Hematopoietic multipotent progenitor cell treated with erythropoietin and hydrocortisone succinate and interleukin-3 and kit ligand, for 4 days (in vitro differentiated cells): Measurements from ENCODE around the gene KISS1R.

Source experiments
- DNase-seq: peaks from one replicate; pipeline ENCODE4 v3.0.0-alpha.2; 2015

Gene KISS1R

GRCh38 chr19:925087-925525, 8.0 kb downstream of the KISS1R start:
- DNase-seq = peak; percentile 75

DNA sequence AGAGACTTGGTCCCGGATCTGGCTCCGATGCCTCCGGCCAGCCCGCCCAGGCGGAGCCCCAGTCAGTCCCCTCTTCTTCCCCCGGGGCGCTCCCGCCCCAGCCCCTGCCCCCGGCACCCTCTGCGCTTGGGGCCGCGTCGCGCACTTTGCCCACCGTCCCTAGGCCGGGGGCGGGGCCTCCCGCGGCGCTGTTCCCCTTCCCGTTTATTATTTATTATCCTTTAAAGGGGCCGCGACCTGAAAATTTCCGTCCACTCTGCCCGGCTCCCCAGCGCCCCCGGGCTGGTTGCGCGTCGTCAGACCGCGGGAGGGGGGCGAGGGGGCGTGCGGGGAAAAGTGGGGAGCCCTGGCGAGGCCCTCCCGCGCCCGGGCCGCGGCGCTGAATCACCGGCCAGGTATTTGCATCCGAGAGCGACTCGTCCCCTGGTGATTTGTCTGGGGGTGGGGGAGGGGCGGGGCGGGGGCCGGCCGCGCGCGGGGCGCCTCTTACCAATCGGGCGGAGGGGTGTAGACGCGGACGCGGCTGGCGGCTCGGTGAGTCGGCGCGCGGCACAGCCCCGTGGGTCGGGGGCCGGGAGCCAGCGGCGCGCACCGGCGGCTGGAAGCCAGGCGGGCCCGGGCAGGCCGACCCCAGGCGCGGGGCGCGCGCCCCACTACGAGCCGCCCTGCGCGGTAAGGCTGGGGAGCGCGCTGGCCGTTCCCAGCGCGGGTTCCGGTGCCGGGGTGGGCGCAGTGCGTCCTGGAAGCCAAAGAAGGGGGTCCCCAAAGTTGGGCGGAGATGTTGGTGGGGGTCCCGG, 8.6 kb downstream of the KISS1R start, which contains the start of gene ARID3A:
Gene ARID3A, plus strand, starts transcription at position 510 of the 797 bp plus-strand sequence. CDS start 3,494 bp downstream, outside the sequence.
- peak; percentile 93 for DNase-seq

DNA sequence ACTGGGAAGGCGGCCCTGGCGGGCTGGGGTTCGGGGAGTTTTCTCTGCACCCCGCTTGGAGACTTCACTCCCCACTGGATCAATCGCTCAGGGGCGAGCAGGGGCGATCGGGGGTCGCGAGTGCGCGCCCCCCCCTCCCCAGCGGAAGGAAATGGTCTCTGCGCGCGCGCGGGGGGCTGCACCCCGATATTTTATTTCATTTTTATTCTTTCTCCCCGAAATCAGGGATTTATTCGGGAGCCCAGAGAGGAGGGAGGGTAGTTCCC, 9.1 kb downstream of the KISS1R start:
- no peak for DNase-seq

- DNase-seq = peak; percentile 86
Observed at GRCh38 chr19:926589-927350, 9.6 kb downstream of the KISS1R start.

DNA sequence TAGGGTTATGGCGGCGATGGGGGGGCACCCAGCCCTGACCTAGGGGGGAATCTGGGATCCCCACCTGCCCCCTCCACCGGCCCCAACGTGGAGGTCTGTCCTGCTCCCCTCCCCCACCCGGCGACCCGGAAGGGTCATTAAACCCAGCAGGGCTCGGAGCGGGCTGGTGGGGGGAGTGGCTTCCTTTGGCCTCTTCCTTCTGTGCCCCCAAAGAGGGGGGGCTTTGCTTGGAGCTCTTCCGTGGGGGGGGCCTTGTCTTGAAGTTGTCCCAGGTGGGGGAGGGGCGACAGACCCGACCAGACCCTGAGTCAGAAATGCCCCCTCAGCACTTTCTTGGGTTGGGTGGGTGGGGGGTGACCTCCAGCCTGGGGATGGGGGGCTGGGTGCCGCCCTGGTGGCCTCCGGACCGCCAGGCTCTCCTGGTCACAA, 10.2 kb downstream of the KISS1R start:
- no peak for DNase-seq

DNA sequence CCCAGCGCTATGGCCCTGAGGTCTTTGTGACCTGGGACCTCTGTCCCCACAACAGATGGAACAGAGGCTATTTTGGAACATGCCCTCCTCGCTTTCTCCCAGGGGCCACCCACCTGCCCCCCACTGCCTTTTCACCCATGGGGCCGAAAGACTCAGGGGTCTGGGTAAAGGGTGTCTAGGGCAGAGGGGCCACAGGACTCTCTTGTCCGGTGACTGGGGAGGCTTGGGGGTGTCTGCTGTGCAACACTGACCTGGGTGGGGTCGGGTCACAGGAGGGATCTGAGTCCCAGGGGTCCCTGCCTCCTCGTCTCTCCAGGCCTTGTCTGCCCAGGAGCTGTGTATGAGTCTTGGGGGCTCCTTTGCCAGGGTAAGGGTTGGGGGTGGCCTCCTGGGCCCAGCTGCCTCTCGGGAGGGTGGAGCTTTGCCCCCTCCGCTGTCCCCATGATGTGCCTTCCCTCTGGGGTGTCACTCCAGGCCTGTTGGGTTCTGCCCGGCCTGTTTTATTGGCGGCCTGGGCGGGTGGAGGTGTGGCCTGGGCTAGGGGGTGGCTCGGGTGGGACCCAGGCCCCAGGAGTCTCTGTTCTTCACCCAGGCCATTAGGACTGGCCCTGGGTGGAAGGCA, 10.8 kb downstream of the KISS1R start:
- no peak for DNase-seq

- no peak for DNase-seq
Observed at GRCh38 chr19:928471-929202, 11.5 kb downstream of the KISS1R start.

GRCh38 chr19:929203-929890, 12.2 kb downstream of the KISS1R start:
- DNase-seq = no peak

GRCh38 chr19:929891-930258, 12.7 kb downstream of the KISS1R start:
- no peak for DNase-seq

DNA sequence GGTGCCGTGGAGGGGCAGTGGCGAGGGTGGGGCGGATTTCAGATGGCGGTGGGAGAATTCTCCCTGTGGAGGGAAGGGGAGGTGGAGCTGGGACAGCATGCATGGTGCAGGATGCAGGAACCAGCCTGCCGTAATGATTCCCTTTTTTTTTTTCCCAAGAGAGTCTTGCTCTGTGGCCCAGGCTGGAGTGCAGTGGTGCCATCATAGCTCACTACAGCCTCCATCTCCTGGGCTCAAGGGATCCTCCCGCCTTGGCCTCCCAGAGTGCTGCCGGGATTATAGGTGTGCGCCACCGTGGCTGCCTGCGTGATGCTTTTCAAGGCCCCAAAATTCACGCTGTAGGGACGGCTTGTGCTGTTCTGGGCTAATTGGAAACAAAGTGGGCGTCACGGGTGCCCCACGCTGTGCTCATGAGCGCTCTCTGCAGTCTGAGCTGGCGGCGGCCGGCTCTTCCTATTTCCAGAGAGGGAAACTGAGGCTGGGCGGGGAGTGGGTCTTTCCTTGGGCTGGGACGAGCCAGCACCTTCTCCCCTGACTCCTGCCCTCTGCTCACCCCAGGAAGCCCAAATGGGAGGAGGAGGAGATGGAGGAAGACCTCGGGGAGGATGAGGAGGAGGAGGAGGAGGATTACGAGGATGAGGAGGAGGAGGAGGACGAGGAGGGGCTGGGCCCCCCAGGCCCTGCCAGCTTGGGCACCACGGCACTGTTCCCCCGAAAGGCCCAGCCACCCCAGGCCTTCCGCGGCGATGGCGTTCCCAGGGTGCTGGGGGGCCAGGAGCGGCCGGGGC, 14.9 kb downstream of the KISS1R start:
- DNase-seq = no peak

- peak; percentile 82 for DNase-seq
Observed at GRCh38 chr19:932648-933552, 15.8 kb downstream of the KISS1R start.

GRCh38 chr19:933553-933882, 16.4 kb downstream of the KISS1R start:
- no peak for DNase-seq

DNA sequence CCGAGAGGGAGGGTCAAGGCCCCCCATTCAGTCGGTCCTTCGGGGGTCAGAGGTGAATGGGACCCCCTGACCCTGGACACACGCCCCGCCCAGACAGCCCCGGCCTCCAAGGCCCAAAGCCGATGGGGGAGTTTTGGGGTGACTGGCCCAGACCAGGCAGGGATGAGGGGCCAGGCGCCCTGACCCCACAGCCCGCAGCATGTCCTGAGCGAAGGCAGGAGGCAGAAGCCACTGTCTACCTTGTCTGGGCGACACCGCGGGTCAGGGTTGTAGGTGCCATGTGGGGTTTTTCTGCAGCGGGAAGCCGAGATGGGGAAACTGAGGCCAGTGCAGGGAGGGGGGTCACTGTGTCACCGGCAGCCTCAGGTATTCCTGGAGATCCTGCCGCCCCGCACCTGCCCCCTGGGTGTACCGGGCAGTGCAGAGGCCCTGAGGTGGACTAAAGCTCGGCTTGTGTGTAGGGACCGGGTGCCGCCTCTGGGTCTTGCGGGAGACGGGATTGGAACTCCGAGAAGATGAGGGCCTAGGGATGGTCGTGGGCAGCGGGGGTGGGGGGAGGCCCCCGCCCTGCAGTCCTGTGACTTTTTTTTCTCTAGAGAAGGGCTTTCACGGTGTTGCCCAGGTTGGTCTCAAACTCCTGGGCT, 17.2 kb downstream of the KISS1R start:
- no peak for DNase-seq

DNA sequence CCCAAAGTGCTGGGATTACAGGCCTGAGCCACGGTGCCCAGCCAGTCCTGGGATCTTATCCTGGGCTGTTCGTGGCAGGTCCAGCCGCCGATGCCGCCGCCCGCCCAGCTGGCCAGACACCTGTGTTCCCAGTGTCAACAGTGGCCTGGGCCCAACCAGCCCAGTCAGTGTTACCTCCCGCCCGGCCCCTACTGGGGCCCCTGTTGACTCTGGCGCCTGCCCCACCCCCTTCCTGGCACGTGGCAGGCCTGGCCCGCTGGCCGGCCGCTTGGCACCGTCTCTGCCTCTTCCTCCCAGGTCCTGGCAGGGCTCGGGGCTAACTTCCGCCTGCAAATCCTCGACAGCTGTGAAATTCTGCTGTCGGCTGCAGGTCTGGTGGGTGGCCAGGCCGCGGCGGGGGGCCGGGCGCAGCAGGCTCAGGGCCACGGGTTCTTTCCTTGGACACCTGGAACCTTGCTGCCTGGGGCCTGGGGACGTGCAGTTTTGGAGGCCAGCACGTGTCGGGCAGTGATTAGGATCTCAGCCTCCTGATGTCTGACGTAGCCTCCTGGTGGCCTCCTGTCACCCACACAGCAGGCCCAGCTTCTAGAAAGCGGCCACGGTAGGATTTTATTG, 17.8 kb downstream of the KISS1R start:
- peak; percentile 86 for DNase-seq

GRCh38 chr19:936175-936546, 19.0 kb downstream of the KISS1R start:
- no peak for DNase-seq

DNA sequence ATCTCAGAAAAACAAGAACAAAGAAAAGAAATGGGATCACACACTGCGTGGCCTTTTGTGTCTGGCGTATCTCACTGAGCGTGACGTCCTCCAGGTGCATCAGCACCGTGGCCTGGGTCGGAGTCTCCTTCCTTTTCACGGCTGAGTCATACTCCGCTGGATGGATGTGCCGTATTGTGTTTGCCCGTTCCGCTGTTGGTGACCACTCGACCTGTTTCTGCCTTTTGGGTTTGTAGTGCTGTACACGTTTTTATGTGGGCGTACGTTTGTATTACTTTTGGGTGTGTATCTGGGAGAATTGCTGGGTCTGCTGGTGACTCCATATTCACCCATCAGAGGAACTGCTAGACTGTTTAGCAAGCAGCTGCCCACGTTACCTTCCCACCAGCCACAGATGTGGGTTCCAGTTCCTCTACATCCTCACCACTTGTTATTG, 20.1 kb downstream of the KISS1R start:
- DNase-seq = peak; percentile 51

DNA sequence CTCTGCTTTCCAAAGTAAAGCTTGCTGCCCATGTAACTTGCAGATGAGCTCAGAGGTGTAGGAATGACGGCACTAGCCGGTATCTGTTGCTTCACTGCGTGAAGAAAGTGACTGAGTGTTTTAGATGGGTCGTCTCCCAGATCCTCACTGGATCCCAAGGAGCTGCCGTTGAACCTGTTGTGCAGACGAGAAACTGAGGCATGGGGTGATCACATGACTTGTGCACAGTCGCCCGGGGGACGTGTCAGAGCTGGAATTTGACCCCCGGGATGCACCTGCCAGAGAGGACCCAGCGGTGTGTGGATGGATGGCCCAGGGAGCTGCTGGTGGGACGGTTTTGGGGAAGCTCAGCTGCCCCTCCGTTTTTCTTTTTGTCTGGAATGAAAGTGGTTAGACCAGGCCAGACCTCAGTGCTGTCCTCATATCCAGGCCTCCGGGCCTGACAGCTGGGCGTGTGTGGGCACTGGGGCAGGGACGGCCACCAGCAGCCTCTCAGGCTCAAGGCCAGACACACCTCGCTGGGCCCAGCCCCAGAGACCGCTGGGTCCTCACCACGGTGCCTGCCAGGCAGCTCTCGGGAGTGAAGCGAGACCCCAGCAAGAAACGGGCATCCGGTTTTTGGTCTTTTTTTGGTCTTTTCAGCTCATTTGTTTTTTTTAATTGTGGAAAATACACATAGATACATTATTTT, 21.2 kb downstream of the KISS1R start:
- no peak for DNase-seq

DNA sequence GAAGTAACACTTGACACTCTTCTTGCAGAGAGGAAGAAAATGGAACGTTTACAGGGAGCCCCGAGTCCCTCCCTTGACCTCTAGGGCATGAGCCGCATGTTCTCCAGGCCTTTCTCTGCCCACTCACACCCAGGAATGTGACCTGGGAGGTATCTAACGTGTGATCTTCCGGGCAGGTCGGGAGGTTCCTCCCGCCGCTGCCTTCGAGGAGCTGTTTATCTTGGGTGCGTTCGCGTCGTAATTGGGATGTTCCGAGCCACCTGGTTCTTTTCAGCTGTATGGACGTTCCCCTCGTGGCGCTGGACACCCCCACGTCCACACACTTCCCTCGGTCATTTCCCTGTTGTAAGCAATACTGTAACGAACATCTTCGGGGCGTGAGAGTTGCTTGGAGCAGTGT, 22.3 kb downstream of the KISS1R start:
- no peak for DNase-seq

GRCh38 chr19:939922-940321, 22.8 kb downstream of the KISS1R start:
- no peak for DNase-seq
